Right forelimb (tissue), 1 donor: ENCODE measurements around the gene CCSER2.

Experiments used
- DNase-seq: peaks from one replicate; pipeline ENCODE4 v3.0.0-alpha.2; 2018

CCSER2 gene

DNA sequence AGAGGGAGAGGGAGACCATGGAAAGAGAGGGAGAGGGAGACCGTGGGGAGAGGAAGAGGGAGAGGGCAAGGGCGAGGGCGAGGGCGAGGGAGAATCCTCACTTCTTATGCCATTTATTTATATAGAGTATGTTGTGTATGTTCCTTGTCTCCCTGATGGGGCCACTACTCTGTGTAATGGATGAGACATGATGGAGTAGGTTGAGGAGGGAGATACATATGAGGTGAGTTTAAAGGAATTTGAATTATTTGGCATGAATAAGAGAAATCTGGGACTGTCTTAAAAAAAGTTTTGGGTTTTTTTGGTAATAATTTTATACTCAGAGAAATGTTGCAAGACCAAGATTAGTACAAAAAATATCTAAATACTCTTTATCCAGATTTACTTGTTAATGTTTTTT is 20.1 kb downstream of the CCSER2 start:
- no peak for DNase-seq

DNA sequence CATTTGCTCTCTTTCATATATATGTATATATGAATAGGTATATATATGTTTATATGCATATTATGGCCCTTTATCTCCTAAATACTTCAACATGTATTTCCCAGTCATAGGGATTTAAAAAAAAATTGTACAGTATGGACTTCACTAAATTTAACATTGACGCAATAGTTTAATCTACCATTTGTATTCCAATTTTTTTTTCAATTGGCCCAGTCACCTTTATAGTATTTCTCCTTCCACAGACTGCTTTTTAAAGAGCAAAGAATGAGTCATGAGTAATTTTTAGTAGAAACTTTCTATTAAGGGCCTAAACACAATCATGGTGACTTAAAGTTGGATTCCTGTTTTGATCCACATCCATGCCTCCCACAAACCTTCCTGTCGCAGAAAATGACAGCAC is 20.5 kb downstream of the CCSER2 start:
- no peak for DNase-seq

DNA sequence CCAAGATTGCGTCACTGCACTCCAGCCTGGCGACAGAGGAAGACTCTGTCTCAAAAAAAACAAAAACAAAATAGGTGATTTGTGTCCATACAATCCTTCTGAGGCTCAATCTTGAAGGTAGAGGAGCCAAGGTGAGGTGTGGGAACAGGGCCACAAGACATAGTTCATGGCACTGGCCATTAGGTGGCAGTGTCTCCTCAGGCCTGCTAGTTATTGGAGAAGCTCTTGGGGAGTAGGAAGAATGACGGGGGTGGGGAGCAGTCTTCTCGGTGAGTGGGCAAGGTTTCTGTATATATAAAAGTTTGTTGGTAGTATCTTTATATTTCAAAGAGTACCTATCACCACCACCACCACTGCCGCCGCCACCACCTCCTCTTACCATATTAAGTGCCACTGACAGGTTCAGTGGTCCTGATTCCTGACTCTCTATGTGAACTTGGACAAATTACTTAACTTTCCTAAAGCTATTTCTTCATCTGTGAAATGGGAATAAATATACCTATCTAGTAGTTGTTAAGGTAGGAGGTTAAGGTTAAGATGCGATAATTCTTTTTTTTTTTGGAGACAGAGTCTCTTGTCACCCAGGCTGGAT is 24.0 kb downstream of the CCSER2 start:
- DNase-seq: no peak

DNA sequence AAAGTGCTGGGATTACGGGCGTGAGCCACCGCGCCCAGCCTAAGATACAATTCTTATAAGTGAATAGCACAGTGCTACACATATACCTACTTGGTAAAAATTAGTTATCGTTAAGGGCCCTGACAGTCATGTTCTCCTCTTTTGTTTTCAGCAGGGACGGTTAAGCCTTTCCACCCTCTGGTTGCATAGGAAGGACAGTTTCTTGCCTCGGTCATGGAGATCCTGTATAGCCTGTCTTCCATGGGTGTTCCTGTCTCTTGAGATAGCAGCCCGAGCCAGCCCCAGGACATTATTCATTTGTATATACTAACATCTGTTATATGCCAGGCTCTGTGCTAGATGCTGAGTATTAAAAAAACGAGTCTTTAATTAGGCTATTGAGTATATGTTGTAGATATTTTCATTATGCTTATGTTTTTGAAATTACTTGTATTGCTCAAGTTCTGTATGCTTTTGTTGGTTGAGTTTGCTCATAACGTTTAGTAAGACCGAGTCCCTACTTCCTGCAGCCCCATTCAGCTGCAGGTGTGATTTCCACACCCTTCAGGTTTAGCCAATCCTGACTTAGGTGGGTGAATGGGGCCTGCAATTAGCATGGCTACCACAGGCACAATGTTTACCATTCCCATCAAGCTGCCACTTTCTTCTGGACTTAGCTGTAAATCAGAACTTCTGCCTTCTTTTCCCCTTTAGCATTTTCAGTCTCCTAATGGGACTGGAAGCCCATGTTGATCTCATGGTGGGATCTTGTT is 24.8 kb downstream of the CCSER2 start:
- DNase-seq: no peak

DNA sequence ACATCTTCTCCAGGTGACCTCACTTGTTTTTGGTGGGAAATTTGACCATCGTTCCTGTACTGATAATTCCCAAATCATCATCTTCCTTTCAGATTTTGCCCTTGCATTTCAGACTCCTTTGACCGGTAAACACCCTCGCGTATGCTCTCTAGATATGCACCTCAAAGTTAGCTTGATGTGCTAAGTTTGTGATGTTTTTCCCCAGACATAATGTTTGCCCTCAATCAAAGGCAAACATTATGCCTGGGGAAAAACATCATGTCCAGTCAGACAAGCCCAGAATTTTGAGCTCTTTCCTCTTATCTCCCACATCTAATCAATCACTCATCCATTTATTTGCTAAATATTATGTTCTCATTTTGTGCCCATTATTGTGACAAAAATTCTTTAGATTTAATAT is 26.2 kb downstream of the CCSER2 start:
- no peak for DNase-seq

DNA sequence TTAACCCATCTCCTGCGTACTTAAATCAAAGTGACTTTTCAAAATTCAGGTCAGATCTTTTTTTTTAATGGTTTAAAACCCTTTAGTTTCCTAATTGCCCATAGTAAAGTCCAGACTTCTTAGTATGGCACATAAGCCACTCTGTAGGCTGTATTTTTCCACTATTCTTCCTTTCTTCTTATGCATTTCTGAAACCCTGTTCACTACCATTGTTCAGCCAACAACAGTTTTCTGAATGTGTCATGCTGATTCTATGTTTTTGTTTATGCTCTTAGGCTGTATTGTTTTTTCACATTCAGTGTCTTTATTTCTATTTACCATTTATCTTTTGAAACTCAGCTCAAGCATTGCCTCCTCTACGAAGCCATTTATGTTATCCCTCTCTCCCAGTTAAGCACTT is 26.7 kb downstream of the CCSER2 start:
- no peak for DNase-seq

DNA sequence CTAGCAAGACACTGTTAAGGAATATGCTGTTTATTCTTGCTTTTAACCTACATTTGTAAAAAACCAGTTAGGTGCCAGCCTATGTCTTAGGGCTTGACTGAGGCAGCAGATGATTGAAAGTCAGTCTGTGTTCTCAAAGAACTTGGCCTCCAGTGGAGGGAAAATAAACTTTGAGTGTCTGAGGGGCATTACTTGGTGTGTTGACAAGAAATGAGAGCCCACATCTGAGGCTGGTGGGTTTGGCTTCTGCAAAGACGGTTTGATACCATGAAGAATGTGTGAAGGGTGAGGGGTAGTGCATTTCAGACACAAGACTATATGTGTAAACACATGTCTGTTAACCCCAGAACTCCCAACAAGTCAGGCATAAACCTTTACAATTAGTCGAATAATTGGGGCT is 28.5 kb downstream of the CCSER2 start:
- DNase-seq: no peak

DNA sequence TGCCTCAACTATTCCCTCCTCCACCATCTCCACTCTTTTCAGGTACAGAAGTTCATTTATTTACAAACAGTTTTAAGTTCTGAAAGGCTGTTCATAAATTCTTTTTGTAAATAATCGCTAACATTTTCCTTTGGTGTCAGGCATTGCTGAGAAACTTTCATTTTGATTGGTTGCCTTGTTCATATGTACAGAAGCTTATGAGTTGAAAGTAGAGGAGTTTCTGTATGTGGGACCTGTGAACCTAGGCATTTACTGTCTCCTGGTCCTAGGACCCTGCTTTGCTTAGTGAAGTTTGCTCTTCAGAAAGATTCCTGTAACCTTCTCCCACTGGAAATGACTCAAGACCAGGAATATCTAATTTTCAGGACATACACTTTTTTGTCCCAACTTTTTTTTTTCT is 30.4 kb downstream of the CCSER2 start:
- DNase-seq: no peak

DNA sequence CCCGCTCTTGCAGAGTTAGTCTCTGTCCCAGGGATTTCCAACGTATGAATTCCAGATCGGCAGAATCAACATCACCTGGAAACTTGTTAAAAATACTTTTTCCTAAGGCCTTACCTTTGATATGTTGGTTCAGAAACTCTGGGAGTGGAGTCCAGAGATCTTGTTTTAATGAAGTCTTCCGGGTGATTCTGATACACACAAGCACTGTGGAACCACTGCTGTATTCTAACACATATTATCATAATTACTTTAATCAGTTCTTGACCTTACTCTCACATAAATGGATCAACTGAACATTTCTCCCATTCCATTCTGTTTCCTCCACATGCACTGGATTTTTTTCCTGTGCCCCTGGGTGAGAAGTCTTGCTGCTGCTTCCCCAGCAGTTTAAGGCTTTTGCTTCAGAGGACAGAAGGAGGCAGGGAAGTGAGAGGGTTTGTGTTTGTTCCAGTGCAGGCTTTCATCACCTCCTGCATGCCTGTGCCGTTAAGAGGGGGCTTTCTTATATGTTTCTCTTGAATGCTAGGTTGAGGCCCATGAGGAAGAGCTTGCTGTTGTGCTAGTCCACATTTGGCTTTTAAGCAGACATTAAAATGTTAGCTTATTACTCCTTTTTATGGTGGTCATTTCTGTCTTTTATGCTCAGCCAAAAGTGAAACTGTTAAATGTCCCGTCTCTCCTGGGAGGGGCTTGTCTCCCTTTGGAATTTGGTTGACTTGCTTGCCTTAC is 32.4 kb downstream of the CCSER2 start:
- DNase-seq: no peak

DNA sequence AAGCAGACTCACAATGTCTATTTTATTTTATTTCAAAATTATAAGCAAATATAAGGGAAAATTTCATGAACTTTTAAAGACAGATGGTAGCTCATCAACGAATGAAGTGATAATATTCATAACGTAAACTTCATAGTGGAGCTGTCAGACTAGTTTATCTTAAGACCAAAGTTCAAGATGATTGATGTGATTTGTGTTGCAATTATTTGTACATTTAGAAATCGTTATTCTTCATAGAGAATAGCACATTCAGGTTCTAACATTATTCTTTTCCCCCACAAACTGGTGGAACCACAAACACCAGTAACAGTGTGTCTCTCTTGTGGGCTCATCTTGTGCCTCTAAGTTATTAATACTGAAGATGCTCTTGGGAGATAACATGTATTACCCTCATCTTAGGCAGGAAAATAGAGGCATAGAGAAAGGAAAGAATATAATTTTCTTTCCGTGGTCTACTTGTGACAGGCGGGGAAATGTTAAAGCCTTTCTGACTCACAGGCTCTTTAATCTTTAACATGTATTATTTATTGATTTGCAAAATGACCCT is 37.0 kb downstream of the CCSER2 start:
- DNase-seq: no peak

DNA sequence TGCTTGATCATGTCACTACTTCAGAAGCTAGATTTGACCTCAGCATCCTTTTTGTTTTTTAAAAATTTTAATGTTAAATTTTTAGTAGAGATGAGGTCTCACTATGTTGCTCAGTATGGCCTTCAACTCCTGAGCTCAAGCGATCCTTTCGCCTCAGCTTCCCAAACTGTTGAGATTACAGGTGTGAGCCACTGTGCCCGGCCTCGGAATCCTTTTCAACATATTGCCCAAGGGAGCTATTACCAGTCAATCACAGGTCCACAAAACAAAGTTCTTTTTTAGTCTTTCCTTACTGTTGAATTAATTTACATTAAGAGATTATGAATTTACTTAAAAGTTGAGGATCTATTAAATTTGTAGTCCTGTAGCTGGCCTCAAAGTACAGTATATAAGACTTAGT is 37.7 kb downstream of the CCSER2 start:
- no peak for DNase-seq

DNA sequence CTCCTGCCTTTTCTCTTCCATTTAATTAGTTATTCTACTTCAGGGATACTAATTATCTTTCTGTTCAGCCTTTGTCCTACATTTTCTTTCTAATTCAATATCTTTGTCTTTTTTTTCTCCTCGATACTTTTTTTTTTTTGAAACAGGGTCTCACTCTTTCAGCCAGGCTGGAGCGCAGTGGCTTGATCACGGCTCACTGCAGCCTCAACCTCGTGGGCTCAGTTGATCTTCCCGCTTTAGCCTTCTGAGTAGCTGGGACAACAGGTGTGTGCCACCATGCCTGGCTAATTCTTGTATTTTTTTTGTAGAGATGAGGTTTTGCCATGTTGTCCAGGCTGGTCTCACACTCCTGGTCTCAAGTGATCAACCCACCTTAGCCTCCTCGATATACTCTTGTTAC is 38.9 kb downstream of the CCSER2 start:
- DNase-seq: no peak

DNA sequence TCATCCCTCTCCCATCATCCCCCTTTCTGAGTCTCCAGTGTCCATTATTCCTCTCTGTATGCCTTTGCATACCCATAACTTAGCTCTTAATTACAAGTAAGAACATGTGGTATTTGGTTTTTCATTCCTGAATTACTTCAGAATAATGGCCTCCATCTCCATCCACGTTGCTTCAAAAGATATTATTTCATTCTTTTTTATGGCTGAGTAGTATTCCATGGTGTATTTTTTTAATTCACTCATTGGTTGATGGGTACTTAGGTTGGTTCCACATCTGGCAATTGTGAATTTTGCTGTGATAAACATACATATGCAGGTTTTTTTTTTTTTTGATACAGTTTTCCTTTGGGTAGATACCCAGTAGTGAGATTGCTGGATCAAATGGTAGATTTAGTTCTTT is 40.4 kb downstream of the CCSER2 start:
- no peak for DNase-seq

DNA sequence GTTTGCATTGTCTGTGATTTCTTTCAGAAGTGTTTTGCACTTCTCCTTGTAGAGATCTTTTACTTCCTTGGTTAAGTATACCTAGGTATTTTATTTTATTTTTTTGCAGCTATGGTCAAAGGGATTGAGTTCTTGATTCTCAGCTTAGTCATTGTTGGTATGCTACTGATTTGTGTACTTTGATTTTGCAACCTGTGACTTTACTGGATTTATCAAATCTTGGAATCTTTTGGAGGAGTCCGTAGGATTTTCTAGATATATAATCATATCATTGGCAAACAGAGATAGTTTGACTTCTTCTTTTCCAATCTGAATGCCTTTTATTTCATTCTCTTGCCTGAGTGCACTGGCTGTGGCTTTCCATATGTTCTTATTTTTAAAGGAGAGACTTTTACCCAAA is 41.9 kb downstream of the CCSER2 start:
- no peak for DNase-seq

DNA sequence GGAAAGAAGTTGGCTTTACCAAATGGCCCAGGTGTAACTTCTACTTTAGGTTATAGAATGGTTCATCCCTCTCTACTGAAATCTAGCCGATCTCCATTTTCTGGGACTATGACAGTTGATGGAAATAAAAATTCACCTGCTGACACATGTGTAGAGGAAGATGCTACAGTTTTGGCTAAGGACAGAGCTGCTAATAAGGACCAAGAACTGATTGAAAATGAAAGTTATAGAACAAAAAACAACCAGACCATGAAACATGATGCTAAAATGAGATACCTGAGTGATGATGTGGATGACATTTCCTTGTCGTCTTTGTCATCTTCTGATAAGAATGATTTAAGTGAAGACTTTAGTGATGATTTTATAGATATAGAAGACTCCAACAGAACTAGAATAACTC is 43.6 kb downstream of the CCSER2 start:
- DNase-seq: no peak

DNA sequence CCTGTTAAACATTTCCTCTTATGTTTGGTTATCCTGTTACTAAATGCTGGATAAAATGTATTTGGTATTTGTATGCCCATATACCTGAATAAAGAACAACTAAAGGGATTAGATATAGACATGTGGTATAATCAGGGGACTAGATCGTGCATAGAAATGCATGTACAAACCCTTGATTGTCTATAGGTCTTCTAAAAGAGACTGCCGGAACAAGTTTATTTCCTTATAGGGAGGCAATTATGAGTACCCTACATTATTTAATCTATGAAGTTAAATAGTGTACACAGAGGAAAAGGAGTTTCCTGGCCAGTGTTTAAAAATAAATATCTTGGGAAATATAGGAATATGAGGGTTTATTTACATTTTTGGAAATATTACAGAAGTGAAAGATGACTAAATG is 44.6 kb downstream of the CCSER2 start:
- no peak for DNase-seq

DNA sequence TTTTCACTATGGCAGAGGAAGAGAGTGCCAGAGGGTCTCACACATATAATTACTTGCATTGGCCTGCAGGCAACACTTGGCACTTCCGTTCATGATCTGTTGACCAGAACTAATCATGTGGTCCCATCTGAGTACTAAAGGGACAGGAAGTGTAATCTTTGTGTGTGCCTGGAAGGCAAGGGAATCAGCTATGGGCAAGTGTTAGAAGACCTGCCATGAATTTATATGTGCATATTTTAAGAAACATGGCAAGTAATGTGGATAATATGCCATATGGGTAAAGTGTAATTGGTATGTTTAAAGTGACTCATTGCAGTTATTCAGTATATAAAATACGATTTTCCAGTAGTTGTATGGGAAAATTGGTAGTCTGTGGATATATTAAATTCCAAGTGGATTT is 46.1 kb downstream of the CCSER2 start:
- no peak for DNase-seq

DNA sequence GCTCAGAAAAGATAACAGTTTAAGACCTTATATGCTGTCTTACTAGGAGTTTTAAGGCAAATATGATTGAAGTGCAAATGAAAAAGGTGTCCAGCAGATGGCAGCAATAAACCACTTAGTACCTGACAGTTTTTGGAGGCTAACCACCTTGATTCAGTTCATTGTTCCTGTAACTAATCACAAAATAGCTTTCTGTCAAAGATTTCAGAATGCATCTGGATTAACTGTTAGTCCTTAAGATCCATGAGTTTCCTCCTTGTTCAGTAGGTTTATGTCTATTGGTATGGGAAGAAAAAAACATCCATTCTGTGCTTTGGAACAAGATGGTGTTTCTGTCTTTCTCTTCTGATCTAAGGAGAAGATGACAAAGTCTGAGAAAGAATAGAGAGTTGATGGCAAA is 46.6 kb downstream of the CCSER2 start:
- DNase-seq: no peak

DNA sequence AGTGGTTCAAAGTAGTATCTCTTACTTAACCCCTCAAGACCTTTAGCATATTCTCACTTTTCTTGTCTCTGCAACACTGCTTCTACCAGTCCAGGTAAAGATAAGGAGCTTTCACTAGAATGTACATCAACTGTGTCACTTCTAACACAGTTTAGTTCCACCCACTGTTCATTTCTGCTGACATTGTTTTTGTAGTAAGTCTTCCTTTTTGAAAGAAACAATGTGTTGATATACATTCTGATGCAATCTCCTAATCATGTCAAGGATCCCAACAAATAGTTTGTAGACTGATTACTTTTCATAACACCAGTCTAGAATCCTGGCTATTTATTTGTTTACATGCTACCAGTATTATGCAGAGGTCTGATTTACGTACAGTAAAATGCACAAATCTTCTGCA is 47.5 kb downstream of the CCSER2 start:
- no peak for DNase-seq

DNA sequence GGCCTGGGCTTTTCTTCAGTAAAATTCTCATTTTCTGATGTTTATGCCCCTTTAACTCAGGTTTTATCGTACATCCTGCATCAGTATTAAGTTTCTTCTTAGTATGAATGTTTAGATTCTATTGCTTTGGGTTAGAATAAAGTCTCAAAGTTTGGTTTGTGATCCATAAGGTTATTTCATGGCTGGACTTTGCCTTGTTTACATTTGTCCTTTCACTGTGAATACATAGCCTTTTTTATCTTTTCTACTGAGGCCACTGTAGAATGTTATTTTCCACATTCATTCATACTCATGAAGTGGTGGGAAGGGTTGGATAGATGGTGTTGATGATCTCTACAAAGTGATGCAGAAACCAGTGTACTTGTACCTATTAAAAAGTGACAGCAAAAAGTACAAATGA is 59.8 kb downstream of the CCSER2 start:
- no peak for DNase-seq

DNA sequence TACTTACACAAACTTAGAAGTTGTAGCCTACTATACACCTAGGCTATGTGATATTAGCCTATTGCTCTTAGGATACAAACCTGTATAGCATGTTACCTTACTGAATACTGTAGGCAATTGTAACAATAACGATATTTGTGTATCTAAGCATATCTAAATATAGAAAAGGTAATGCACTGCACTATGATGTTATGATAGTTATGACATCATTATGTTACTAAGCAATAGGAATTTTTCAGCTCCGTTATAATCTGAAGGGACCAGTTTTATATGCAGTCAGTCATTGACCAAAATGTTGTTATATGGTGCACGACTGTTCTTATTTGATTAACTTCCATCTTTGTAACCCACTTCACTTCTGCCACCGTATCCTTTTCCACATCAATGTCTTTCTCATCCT is 62.0 kb downstream of the CCSER2 start:
- no peak for DNase-seq

DNA sequence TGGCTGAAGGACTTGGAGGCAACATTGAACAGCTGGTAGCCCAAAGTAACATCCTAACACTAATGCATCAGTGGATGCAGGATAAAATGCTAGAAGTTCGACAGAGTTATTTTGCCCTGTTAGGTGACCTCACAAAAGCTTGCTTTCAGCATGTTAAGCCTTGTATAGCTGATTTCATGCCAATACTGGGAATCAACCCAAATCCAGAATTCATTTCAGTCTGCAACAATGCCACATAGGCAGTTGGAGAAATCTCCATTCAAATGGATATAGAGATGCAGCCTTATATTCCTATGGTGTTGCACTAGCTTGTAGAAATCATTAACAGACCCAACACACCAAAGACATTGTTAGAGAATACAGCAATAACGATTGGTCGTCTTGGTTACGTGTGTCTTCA is 62.9 kb downstream of the CCSER2 start:
- DNase-seq: no peak

DNA sequence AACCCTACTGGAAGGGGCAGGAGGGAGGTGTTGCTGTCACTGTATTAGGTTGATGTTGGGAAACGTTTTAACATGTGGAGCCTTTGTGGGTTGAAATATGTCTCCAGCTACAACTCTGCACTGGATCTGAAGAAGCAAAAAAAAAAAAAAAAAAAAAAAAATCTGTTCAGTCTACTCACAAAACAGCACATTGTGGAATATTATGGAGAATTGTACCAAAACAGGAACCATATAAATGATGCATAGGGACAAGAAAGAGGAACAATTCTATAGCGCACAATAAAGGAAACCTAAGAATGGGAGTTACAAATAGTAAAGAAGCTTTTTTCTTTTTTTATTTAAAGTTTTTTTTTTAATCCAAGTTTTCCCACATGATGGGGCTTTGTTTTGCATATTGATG is 63.8 kb downstream of the CCSER2 start:
- no peak for DNase-seq

DNA sequence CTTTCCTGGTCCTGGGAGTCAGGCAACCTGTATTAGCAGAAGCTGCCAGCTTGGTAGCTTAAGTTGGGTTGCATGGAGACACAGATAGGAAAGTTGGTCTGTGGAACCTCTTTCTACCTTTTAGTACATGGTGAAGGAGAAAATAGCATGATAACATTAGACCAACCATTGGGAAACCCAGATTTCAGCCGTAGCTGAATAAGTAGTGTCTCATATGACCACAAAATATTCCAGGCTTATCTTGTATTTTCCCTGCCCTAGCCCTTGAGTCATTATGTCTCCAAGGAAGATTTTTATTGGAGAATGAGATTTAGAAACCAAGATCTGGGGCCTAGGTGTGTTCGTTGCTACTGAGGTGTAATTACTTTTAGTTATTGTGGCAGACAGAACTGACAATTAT is 67.2 kb downstream of the CCSER2 start:
- DNase-seq: no peak
